ENCODE data around the gene ZC3H10. TPM values are rescaled to one million over a fixed set of nuclear protein-coding genes. Genes with fewer than 3 reads are reported as not detected.

ZC3H10 gene
- total and polyA plus RNA-seq, 2 donors: 3.1 to 4.3 TPM

DNA sequence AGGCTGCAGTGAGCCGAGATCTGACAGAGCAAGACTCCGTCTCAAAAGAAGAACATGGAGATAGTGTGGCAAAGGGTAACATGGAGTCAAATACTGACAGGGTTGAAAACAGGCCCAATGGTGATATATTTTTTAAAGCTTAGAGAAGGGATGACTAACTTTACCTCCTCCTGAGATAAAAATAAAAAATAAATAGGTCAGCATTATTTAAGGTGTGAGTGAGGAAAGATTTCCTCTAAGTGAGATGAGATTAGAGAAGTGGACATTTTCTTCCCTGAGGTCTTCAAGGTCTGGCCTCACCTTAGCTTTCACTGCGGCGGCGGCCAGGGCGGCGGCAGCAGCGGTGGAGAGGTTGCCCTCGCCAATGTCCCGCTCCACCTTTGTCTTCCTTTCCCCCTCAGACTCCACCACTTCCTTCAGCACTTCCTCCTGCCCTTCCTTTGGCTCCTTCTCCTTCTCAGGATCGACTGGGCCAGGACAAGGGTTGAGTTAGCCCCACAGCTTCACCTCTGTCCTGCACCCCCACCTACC is 51.2 kb downstream of the ZC3H10 start:
- H3K27ac ChIP-seq (ENCODE audit: low read depth in 1 of 2, low read length in 1 of 2): no peak overlapping the region
- no peak overlapping the region for H3K4me3 ChIP-seq (ENCODE audit: low read length in 2 of 2)
- no peaks in the 10 kb centered on the region for H3K4me1 ChIP-seq (ENCODE audit: control insufficient read depth in 2 of 2, insufficient read depth in 2 of 2, low read length in 2 of 2)
- peaks cover 84 to 92% of the 10 kb centered on the region in 2 donors for H3K36me3 ChIP-seq (ENCODE audit: control insufficient read depth in 2 of 2, insufficient read depth in 2 of 2, low read length in 1 of 2)
- no peak for DNase-seq (ENCODE audit: low read depth in 6 of 9, low spot score in 9 of 9)
- H3K9me3 ChIP-seq (ENCODE audit: control insufficient read depth in 2 of 2, insufficient read depth in 1 of 2, low read length in 1 of 2): no peaks in the 10 kb centered on the region
- WGBS: 97% methylated on average over 11 of the region's 11 CpGs
- no peaks in the 10 kb centered on the region for H3K27me3 ChIP-seq (ENCODE audit: control insufficient read depth in 2 of 2, insufficient read depth in 1 of 2, low read length in 1 of 2)

- Histone ChIP-seq H3K36me3 (ENCODE audit: control insufficient read depth in 2 of 2, insufficient read depth in 2 of 2, low read length in 1 of 2) (peaks cover 73 to 91% of the 10 kb centered on the region in 2 donors), H3K4me3 (ENCODE audit: low read length in 2 of 2) (no peak overlapping the region), H3K9me3 (ENCODE audit: control insufficient read depth in 2 of 2, insufficient read depth in 1 of 2, low read length in 1 of 2) (no peaks in the 10 kb centered on the region), H3K27ac (ENCODE audit: low read depth in 1 of 2, low read length in 1 of 2) (no peak overlapping the region), H3K4me1 (ENCODE audit: control insufficient read depth in 2 of 2, insufficient read depth in 2 of 2, low read length in 2 of 2) (no peaks in the 10 kb centered on the region), H3K27me3 (ENCODE audit: control insufficient read depth in 2 of 2, insufficient read depth in 1 of 2, low read length in 1 of 2) (no peaks in the 10 kb centered on the region)
- 95% methylated on average over 7 of the region's 7 CpGs for WGBS
- no peak for DNase-seq (ENCODE audit: low read depth in 6 of 9, low spot score in 9 of 9)
These were observed 54.8 kb downstream of the ZC3H10 start for GRCh38 chr12:56172839-56173238.

Other genes starting within 250 kb of the ZC3H10 start
- 39.0 TPM for gene PYM1, start 190.4 kb upstream of the ZC3H10 start, total RNA-seq
- 57.9 TPM for gene PYM1, start 190.4 kb upstream of the ZC3H10 start, polyA plus RNA-seq
- gene DGKA, start 187.1 kb upstream of the ZC3H10 start, total RNA-seq: 326 TPM
- gene DGKA, start 187.1 kb upstream of the ZC3H10 start, polyA plus RNA-seq: 381 TPM
- 0.28 TPM for gene PMEL, start 152.2 kb upstream of the ZC3H10 start, total RNA-seq
- 0.94 TPM for gene PMEL, start 152.2 kb upstream of the ZC3H10 start, polyA plus RNA-seq
- gene CDK2, start 151.4 kb upstream of the ZC3H10 start, total RNA-seq: 67.2 TPM
- gene CDK2, start 151.4 kb upstream of the ZC3H10 start, polyA plus RNA-seq: 22.3 TPM
- gene RAB5B, start 144.2 kb upstream of the ZC3H10 start, total RNA-seq: 39.7 TPM
- gene RAB5B, start 144.2 kb upstream of the ZC3H10 start, polyA plus RNA-seq: 63.1 TPM
- 9.4 TPM for gene SUOX, start 121.0 kb upstream of the ZC3H10 start, total RNA-seq
- gene SUOX, start 121.0 kb upstream of the ZC3H10 start, polyA plus RNA-seq: 11.6 TPM
- 1.7 TPM for gene IKZF4, start 97.2 kb upstream of the ZC3H10 start, total RNA-seq
- gene IKZF4, start 97.2 kb upstream of the ZC3H10 start, polyA plus RNA-seq: 2.7 TPM
- 386 TPM for gene RPS26, start 76.3 kb upstream of the ZC3H10 start, total RNA-seq
- gene RPS26, start 76.3 kb upstream of the ZC3H10 start, polyA plus RNA-seq: 2,654 TPM
- gene ERBB3, start 38.1 kb upstream of the ZC3H10 start, total RNA-seq: 1.4 TPM
- gene ERBB3, start 38.1 kb upstream of the ZC3H10 start, polyA plus RNA-seq: 4.3 TPM
- 170 TPM for gene PA2G4, start 13.7 kb upstream of the ZC3H10 start, total RNA-seq
- gene PA2G4, start 13.7 kb upstream of the ZC3H10 start, polyA plus RNA-seq: 67.9 TPM
- 9,819 TPM for gene RPL41, start 1.6 kb upstream of the ZC3H10 start, total RNA-seq
- gene RPL41, start 1.6 kb upstream of the ZC3H10 start, polyA plus RNA-seq: 5,569 TPM
- 63.4 TPM for gene ESYT1, start 10.0 kb downstream of the ZC3H10 start, total RNA-seq
- gene ESYT1, start 10.0 kb downstream of the ZC3H10 start, polyA plus RNA-seq: 39.2 TPM
- gene MYL6B, start 34.3 kb downstream of the ZC3H10 start, total RNA-seq: 101 TPM
- 60.9 TPM for gene MYL6B, start 34.3 kb downstream of the ZC3H10 start, polyA plus RNA-seq
- gene MYL6, start 40.1 kb downstream of the ZC3H10 start, total RNA-seq: 2,051 TPM
- 2,137 TPM for gene MYL6, start 40.1 kb downstream of the ZC3H10 start, polyA plus RNA-seq
- 20.3 TPM for gene SMARCC2, start 71.2 kb downstream of the ZC3H10 start, total RNA-seq
- gene SMARCC2, start 71.2 kb downstream of the ZC3H10 start, polyA plus RNA-seq: 25.9 TPM
- 26.8 TPM for gene RNF41, start 103.7 kb downstream of the ZC3H10 start, total RNA-seq
- gene RNF41, start 103.7 kb downstream of the ZC3H10 start, polyA plus RNA-seq: 18.3 TPM
- 21.6 TPM for gene NABP2, start 106.1 kb downstream of the ZC3H10 start, total RNA-seq
- 16.0 TPM for gene NABP2, start 106.1 kb downstream of the ZC3H10 start, polyA plus RNA-seq
- gene SLC39A5, start 111.8 kb downstream of the ZC3H10 start, total RNA-seq: 0.24 TPM
- 0.30 TPM for gene SLC39A5, start 111.8 kb downstream of the ZC3H10 start, polyA plus RNA-seq
- gene ANKRD52, start 140.1 kb downstream of the ZC3H10 start, total RNA-seq: 2.9 TPM
- gene ANKRD52, start 140.1 kb downstream of the ZC3H10 start, polyA plus RNA-seq: 7.9 TPM
- gene COQ10A, start 148.7 kb downstream of the ZC3H10 start, total RNA-seq: 9.4 TPM
- gene COQ10A, start 148.7 kb downstream of the ZC3H10 start, polyA plus RNA-seq: 24.9 TPM
- gene CS, start 182.1 kb downstream of the ZC3H10 start, total RNA-seq: 46.3 TPM
- 53.6 TPM for gene CS, start 182.1 kb downstream of the ZC3H10 start, polyA plus RNA-seq
- 92.4 TPM for gene CNPY2, start 197.7 kb downstream of the ZC3H10 start, total RNA-seq
- gene CNPY2, start 197.7 kb downstream of the ZC3H10 start, polyA plus RNA-seq: 83.1 TPM
- gene PAN2, start 215.7 kb downstream of the ZC3H10 start, total RNA-seq: 36.3 TPM
- gene PAN2, start 215.7 kb downstream of the ZC3H10 start, polyA plus RNA-seq: 71.4 TPM
- gene IL23A, start 220.6 kb downstream of the ZC3H10 start, total RNA-seq: 14.4 TPM
- 11.6 TPM for gene IL23A, start 220.6 kb downstream of the ZC3H10 start, polyA plus RNA-seq
- gene STAT2, start 241.8 kb downstream of the ZC3H10 start, total RNA-seq: 73.3 TPM
- 102 TPM for gene STAT2, start 241.8 kb downstream of the ZC3H10 start, polyA plus RNA-seq
- gene APOF, start 244.6 kb downstream of the ZC3H10 start, total RNA-seq: not detected
- gene APOF, start 244.6 kb downstream of the ZC3H10 start, polyA plus RNA-seq: not detected

Data from thymus (tissue), 11 donors.